HUES64 (cell line): ENCODE measurements around the gene SIRT5.

Source experiments
- H3K27ac ChIP-seq: 2 replicates; pipeline ENCODE4 v1.7.0; 2013; ENCODE audit warnings: low read depth, low read length, inconsistent platforms
- H3K27me3 ChIP-seq: 2 replicates; pipeline ENCODE4 v1.6.1; 2013; ENCODE audit warnings: mild to moderate bottlenecking, low read length; ENCODE audit not compliant: insufficient read depth
- H3K36me3 ChIP-seq: 2 replicates; pipeline ENCODE4 v1.6.1; 2013; ENCODE audit warnings: mild to moderate bottlenecking, low read length; ENCODE audit not compliant: insufficient read depth
- H3K4me1 ChIP-seq: 2 replicates; pipeline ENCODE4 v1.6.1; 2013; ENCODE audit warnings: mild to moderate bottlenecking, low read length, moderate library complexity; ENCODE audit not compliant: insufficient read depth
- H3K4me3 ChIP-seq: 2 replicates; pipeline ENCODE4 v1.5.1; 2013; ENCODE audit warnings: mild to moderate bottlenecking, low read length, moderate library complexity
- H3K9ac ChIP-seq: 2 replicates; pipeline ENCODE4 v1.6.1; 2013; ENCODE audit warnings: mild to moderate bottlenecking, low read depth, low read length
- H3K9me3 ChIP-seq: 2 replicates; pipeline ENCODE4 v1.6.1; 2013; ENCODE audit warnings: low read depth, low read length; ENCODE audit not compliant: insufficient read depth
- WGBS: fragments of 150-250, 120-280 bp; methylation state at CpG from one replicate; pipeline ENCODE4 v1.1.7; 2013; ENCODE audit warnings: missing lambda C conversion rate; 5-methylcytosine and 5-hydroxymethylcytosine counted together

Gene SIRT5

DNA sequence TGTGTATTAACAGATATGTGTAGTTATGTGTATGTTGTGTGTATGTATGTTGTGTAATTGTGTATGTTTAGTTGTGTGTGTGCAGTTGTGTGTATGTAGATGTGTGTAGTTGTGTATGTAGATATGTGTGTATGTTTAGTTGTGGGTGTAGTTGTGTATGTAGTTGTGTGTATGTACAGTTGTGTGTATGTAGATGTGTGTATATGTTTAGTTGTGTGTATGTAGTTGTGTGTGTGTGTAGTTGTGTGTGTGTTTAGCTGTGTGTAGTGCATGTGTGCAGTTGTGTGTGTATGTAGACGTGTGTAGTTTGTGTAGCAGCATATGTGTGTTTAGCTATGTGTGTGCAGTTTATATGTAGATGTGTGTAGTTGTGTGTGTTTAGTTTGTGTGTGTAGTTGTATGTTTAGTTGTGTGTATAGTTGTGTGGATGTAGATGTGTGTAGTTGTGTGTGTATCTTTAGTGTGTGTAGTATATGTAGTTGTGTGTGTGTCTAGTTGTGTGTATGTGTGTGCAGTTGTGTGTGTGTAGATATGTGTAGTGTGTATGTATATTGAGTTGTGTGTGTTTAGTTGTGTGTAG lies 16.3 kb downstream of the SIRT5 start:
- H3K4me3 ChIP-seq = no peak overlapping the region
- WGBS = 83% methylated on average over 1 of the region's 1 CpG
- H3K36me3 ChIP-seq = peaks cover 62% of the 10 kb centered on the region
- H3K9me3 ChIP-seq = no peaks in the 10 kb centered on the region
- no peaks in the 10 kb centered on the region for H3K4me1 ChIP-seq
- no peaks in the 10 kb centered on the region for H3K27me3 ChIP-seq
- no peak overlapping the region for H3K9ac ChIP-seq
- H3K27ac ChIP-seq = no peak overlapping the region

DNA sequence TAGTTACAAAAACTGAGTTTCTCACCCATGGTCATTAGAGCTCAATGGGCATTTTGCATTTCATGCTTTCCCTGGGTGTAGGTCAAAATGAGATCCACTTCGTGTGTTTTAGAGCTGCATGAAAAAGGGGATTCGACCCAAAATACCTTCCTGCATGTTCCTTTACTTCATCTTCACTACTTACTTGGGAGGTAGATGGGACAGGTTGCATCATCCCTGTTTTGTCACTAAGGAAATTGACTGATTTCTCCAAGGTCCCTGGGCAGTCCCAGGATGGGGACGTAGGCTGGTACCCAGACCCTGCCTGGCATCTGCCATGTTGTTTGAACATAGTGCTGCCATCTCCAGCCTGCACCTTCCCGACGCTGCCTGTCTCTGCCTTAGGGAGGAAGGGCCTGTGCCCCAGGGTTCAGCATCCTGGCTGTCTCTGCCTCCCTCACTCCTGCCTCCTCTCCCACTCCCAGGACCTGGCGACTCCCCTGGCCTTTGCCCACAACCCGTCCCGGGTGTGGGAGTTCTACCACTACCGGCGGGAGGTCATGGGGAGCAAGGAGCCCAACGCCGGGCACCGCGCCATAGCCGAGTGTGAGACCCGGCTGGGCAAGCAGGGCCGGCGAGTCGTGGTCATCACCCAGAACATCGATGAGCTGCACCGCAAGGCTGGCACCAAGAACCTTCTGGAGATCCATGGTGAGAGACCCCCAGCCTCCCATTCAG lies 17.0 kb downstream of the SIRT5 start:
- Histone ChIP-seq H3K4me1 (no peaks in the 10 kb centered on the region), H3K9me3 (no peaks in the 10 kb centered on the region), H3K27ac (no peak overlapping the region), H3K4me3 (no peak overlapping the region), H3K9ac (no peak overlapping the region), H3K36me3 (peaks cover 69% of the 10 kb centered on the region), H3K27me3 (no peaks in the 10 kb centered on the region)
- WGBS = 96% methylated on average over 21 of the region's 21 CpGs

DNA sequence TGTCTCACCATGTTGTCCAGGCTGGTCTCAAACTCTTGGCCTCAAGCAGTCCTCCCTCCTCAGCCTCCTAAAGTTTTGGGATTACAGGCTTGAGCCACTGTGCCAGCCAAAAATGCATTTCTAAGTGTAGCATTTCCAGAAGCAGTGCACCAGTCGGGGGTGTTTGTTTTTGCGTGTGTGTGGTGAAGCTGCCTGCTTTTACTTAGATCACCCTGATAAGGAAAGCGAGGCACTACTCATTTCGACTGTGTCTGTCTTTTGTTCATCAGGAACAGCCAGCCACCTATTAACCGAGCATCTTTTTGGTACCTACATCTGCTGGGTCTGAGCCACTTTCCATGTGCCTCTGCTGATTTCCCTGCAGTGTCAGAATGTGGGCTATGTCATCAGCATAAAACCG lies 18.7 kb downstream of the SIRT5 start:
- no peaks in the 10 kb centered on the region for H3K4me1 ChIP-seq
- H3K27me3 ChIP-seq = no peaks in the 10 kb centered on the region
- WGBS = 94% methylated on average over 6 of the region's 6 CpGs
- H3K9me3 ChIP-seq = no peaks in the 10 kb centered on the region
- peaks cover 67% of the 10 kb centered on the region for H3K36me3 ChIP-seq
- H3K4me3 ChIP-seq = no peak overlapping the region
- no peak overlapping the region for H3K9ac ChIP-seq
- no peak overlapping the region for H3K27ac ChIP-seq

DNA sequence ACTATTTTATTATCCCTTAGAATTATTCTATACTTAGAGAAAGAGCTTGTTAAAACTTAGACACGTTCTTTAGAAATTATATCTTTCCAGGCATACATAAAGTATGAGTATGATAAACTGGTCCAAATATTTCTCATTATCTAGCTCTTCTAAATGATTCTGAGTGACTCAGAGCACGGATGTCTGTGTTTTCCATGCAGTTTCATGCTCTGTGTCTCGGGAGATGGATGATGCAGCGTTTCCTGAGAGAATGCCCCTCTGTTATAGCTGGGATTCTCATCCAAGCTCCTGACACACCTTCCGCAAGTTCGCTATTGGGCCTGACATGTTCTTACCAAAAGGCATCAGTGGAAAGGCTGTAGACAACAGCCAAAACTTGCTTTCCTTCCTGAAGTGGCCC lies 19.3 kb downstream of the SIRT5 start:
- Histone ChIP-seq H3K4me3 (no peak overlapping the region), H3K9me3 (no peaks in the 10 kb centered on the region), H3K9ac (no peak overlapping the region), H3K36me3 (peaks cover 63% of the 10 kb centered on the region), H3K4me1 (no peaks in the 10 kb centered on the region), H3K27me3 (no peaks in the 10 kb centered on the region), H3K27ac (no peak overlapping the region)
- WGBS = 97% methylated on average over 5 of the region's 6 CpGs

DNA sequence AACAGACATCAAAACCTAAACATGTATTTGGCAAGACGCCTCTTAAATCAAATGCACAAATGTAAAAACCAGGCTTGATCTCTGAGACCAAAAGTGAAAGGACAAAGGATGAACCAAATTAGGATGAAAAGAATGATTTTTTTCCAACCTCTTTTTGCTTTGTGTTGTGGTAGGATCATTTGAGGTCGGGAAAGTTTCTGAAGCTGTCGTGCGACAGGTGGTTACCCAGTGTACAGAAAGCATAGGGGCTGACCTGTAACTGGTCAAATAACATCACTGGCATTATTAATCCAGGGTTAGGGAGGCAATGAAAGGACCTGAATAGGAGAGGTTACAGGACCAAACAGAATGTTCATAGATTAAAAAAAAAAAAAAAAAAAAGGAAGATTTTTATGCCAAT lies 22.7 kb downstream of the SIRT5 start:
- peaks cover 73% of the 10 kb centered on the region for H3K36me3 ChIP-seq
- H3K27me3 ChIP-seq = no peaks in the 10 kb centered on the region
- 98% methylated on average over 4 of the region's 4 CpGs for WGBS
- no peak overlapping the region for H3K9ac ChIP-seq
- no peaks in the 10 kb centered on the region for H3K9me3 ChIP-seq
- no peak overlapping the region for H3K4me3 ChIP-seq
- no peak overlapping the region for H3K27ac ChIP-seq
- H3K4me1 ChIP-seq = no peaks in the 10 kb centered on the region

DNA sequence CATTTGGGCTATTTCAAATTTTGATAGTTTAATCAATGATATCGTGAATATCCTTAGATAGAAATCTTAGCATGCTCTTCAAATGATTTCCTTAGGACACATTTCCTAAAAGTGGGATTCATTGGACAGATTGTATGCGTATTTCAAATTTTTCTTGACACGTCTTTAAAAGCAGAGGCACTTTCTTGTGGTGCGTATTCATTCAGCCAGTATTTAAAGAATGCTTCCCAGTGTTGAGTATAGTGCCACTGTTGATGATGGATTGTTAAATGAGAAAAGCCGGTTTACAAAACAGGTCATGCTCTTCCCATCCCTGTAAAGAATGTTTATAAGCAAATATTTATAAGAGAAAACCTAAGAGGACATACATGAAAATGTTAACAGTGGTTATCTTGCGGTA lies 25.6 kb downstream of the SIRT5 start:
- Histone ChIP-seq H3K4me3 (no peak overlapping the region), H3K27me3 (no peaks in the 10 kb centered on the region), H3K9me3 (no peaks in the 10 kb centered on the region), H3K9ac (no peak overlapping the region), H3K36me3 (peaks cover 78% of the 10 kb centered on the region), H3K4me1 (no peaks in the 10 kb centered on the region), H3K27ac (no peak overlapping the region)
- WGBS = 92% methylated on average over 5 of the region's 6 CpGs

DNA sequence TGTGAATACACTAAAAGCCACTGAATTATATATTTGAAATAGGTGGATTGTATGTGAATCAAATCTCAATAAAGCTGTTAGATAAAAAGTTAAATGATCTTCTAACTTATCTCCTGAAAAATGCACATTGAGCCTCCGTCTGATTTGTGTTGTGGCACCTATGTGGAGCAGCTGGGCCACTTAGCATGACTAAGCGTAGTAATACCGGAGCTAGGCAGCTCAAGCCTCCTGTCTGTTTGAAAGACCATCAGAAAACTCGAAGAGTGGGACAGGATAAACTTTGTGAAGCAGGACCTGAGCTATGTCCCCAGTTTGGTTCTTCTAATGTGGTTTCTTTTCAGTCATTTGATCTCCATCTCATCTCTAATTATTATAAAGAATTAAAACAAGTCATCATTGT lies 29.7 kb downstream of the SIRT5 start:
- WGBS = 93% methylated on average over 4 of the region's 4 CpGs
- no peak overlapping the region for H3K9ac ChIP-seq
- H3K4me1 ChIP-seq = no peaks in the 10 kb centered on the region
- no peak overlapping the region for H3K4me3 ChIP-seq
- no peaks in the 10 kb centered on the region for H3K27me3 ChIP-seq
- H3K27ac ChIP-seq = no peak overlapping the region
- no peaks in the 10 kb centered on the region for H3K9me3 ChIP-seq
- H3K36me3 ChIP-seq = peaks cover 52% of the 10 kb centered on the region

DNA sequence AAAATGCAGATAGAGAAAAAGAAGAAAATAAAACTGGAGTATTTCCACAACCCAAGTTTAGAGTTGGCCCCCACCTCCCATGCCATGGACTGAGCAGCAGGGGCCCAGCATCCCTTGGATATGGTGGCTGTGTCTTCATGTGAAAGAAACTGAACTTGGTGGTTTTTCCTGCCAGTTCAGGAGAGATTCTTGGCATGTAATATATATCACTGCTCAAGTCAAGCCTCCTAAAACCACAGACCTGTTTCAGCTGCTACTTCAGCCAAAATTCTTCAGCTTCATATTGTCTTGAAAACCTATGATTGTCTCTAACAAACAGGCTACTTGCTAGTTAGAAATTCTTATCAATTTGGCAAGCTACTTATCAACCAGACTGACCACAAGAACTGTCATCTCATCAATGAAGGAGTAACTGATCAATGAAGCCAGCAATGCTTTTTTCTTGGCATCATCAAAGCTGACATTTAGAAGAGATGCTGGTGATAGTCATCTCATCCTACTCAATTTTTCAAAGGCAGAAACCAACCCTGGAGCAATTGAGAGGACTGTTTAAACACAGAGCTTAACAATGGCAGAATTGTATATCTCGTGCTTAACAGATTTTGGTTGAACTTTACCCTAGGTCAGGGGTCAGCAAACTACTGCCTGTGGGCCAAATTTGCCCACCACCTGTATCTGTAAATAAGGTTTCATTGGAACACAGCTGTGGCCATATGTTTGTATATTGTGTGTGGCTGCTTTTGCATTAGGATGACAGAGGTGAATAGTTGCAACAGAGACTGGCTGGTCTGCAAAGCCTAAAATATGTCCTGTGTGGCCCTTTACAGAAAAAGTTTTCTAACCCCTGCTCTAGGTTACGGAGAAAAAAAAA lies 30.4 kb downstream of the SIRT5 start:
- H3K27ac ChIP-seq = no peak overlapping the region
- H3K9ac ChIP-seq = no peak overlapping the region
- WGBS = 91% methylated on average over 1 of the region's 2 CpGs
- peaks cover 46% of the 10 kb centered on the region for H3K36me3 ChIP-seq
- H3K4me3 ChIP-seq = no peak overlapping the region
- H3K9me3 ChIP-seq = no peaks in the 10 kb centered on the region
- H3K4me1 ChIP-seq = no peaks in the 10 kb centered on the region
- no peaks in the 10 kb centered on the region for H3K27me3 ChIP-seq

DNA sequence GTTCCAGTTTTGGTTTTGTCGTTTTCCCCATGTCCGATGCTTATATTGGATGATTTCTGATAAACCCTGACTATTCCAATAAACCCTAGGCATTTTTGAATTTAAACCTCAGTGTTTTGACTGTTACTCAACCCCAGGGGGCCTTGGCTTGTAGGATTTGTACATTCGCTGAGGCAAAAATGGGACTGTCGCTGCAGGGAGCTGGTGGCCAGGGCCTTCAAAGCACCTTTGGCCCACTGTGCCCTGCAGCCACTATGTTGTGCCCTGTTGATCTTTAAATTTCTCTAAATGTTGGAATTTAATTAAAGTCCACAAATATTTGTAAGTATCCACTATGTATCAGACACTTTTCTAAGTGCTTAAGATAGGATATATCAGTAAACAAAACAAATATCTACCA lies 31.2 kb downstream of the SIRT5 start:
- no peak overlapping the region for H3K4me3 ChIP-seq
- no peak overlapping the region for H3K27ac ChIP-seq
- WGBS = over 99% methylated on average over 2 of the region's 4 CpGs
- no peaks in the 10 kb centered on the region for H3K4me1 ChIP-seq
- H3K36me3 ChIP-seq = peaks cover 38% of the 10 kb centered on the region
- no peaks in the 10 kb centered on the region for H3K27me3 ChIP-seq
- no peak overlapping the region for H3K9ac ChIP-seq
- no peaks in the 10 kb centered on the region for H3K9me3 ChIP-seq

DNA sequence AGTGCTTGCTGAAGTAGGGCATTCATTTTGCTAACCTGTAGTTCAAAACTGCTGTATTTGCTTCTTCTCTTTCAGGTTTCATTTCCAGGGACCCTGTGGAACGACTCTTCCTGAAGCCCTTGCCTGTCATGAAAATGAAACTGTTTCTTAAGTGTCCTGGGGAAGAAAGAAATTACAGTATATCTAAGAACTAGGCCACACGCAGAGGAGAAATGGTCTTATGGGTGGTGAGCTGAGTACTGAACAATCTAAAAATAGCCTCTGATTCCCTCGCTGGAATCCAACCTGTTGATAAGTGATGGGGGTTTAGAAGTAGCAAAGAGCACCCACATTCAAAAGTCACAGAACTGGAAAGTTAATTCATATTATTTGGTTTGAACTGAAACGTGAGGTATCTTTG lies 37.3 kb downstream of the SIRT5 start:
- no peak overlapping the region for H3K4me3 ChIP-seq
- H3K27ac ChIP-seq = no peak overlapping the region
- peaks cover 11% of the 10 kb centered on the region for H3K36me3 ChIP-seq
- 94% methylated on average over 4 of the region's 4 CpGs for WGBS
- no peaks in the 10 kb centered on the region for H3K27me3 ChIP-seq
- H3K4me1 ChIP-seq = peaks cover 12% of the 10 kb centered on the region
- no peak overlapping the region for H3K9ac ChIP-seq
- no peaks in the 10 kb centered on the region for H3K9me3 ChIP-seq

DNA sequence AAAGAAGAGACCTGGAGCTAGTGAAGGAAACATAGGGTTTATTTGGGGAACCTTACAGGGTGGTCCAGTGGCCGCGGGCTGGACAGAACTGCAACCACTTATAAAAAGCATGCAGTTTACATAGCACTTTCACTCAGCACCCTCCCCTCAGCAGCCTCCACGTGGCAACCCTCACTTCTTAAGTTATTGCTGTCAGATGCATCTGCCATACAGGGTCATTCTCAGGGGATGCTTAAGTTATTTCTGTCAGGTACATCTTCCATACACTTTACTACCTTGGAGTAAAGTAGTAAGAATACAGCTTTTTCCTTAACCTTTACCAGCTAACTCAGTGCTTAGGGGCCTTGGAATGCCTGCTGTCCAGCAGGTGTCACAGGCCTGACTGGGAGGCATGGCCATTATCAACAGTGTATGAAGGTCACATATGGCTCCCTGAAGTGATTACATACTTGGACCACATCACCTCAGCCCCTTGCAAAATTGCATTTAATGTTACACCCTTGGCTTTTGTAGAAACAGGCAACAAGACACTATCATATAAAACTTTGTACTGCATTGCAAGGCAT lies 38.7 kb downstream of the SIRT5 start:
- Histone ChIP-seq H3K27ac (no peak overlapping the region), H3K4me1 (peaks cover 14% of the 10 kb centered on the region), H3K36me3 (peaks cover 22% of the 10 kb centered on the region), H3K4me3 (no peak overlapping the region), H3K27me3 (no peaks in the 10 kb centered on the region), H3K9ac (no peak overlapping the region), H3K9me3 (no peaks in the 10 kb centered on the region)
- 86% methylated on average over 3 of the region's 3 CpGs for WGBS
